Measurements from ENCODE around the gene NSG2. TPM values are rescaled to one million over a fixed set of nuclear protein-coding genes. Genes with fewer than 3 reads are reported as not detected.

Gene NSG2
- total RNA-seq, 1 donor from 2014 or later: under 0.01 TPM

- no peak overlapping the region for H3K4me3 ChIP-seq (ENCODE audit: low read length in 3 of 3)
- H3K9ac ChIP-seq (ENCODE audit: low read depth in 1 of 3, low read length in 3 of 3): no peak overlapping the region
- no peak overlapping the region for H3K27ac ChIP-seq (ENCODE audit: low read depth, low read length)
- peaks cover 0 to 6% (median 6%) of the 10 kb centered on the region in 3 donors for H3K27me3 ChIP-seq (ENCODE audit: control insufficient read depth in 3 of 3, insufficient read depth in 3 of 3, low read length in 3 of 3)
- no peaks in the 10 kb centered on the region for H3K9me3 ChIP-seq (ENCODE audit: control insufficient read depth in 3 of 3, low read length in 3 of 3)
- no peaks in the 10 kb centered on the region for H3K4me1 ChIP-seq (ENCODE audit: control insufficient read depth in 3 of 3, insufficient read depth in 3 of 3, low read length in 3 of 3)
- H3K36me3 ChIP-seq (ENCODE audit: control insufficient read depth in 3 of 3, insufficient read depth in 3 of 3, low read length in 3 of 3): no peaks in the 10 kb centered on the region
These were observed 65.9 kb downstream of the NSG2 start for GRCh38 chr5:174111287-174111973.

GRCh38 chr5:174115226-174115625, 69.7 kb downstream of the NSG2 start:
- Histone ChIP-seq H3K4me3 (ENCODE audit: low read length in 3 of 3) (no peak overlapping the region), H3K27me3 (ENCODE audit: control insufficient read depth in 3 of 3, insufficient read depth in 3 of 3, low read length in 3 of 3) (peaks cover 0 to 3% (median 0%) of the 10 kb centered on the region in 3 donors), H3K27ac (ENCODE audit: low read depth, low read length) (no peak overlapping the region), H3K9ac (ENCODE audit: low read depth in 1 of 3, low read length in 3 of 3) (no peak overlapping the region), H3K36me3 (ENCODE audit: control insufficient read depth in 3 of 3, insufficient read depth in 3 of 3, low read length in 3 of 3) (no peaks in the 10 kb centered on the region), H3K9me3 (ENCODE audit: control insufficient read depth in 3 of 3, low read length in 3 of 3) (no peaks in the 10 kb centered on the region), H3K4me1 (ENCODE audit: control insufficient read depth in 3 of 3, insufficient read depth in 3 of 3, low read length in 3 of 3) (no peaks in the 10 kb centered on the region)

GRCh38 chr5:174118823-174119467, 73.4 kb downstream of the NSG2 start:
- H3K9me3 ChIP-seq (ENCODE audit: control insufficient read depth in 3 of 3, low read length in 3 of 3): no peaks in the 10 kb centered on the region
- H3K36me3 ChIP-seq (ENCODE audit: control insufficient read depth in 3 of 3, insufficient read depth in 3 of 3, low read length in 3 of 3): no peaks in the 10 kb centered on the region
- no peak overlapping the region for H3K4me3 ChIP-seq (ENCODE audit: low read length in 3 of 3)
- H3K27me3 ChIP-seq (ENCODE audit: control insufficient read depth in 3 of 3, insufficient read depth in 3 of 3, low read length in 3 of 3): no peaks in the 10 kb centered on the region
- no peak overlapping the region for H3K9ac ChIP-seq (ENCODE audit: low read depth in 1 of 3, low read length in 3 of 3)
- no peaks in the 10 kb centered on the region for H3K4me1 ChIP-seq (ENCODE audit: control insufficient read depth in 3 of 3, insufficient read depth in 3 of 3, low read length in 3 of 3)
- no peak overlapping the region for H3K27ac ChIP-seq (ENCODE audit: low read depth, low read length)

GRCh38 chr5:174119468-174119881, 74.0 kb downstream of the NSG2 start:
- Histone ChIP-seq H3K4me3 (ENCODE audit: low read length in 3 of 3) (no peak overlapping the region), H3K27ac (ENCODE audit: low read depth, low read length) (no peak overlapping the region), H3K27me3 (ENCODE audit: control insufficient read depth in 3 of 3, insufficient read depth in 3 of 3, low read length in 3 of 3) (no peaks in the 10 kb centered on the region), H3K9ac (ENCODE audit: low read depth in 1 of 3, low read length in 3 of 3) (no peak overlapping the region), H3K36me3 (ENCODE audit: control insufficient read depth in 3 of 3, insufficient read depth in 3 of 3, low read length in 3 of 3) (no peaks in the 10 kb centered on the region), H3K4me1 (ENCODE audit: control insufficient read depth in 3 of 3, insufficient read depth in 3 of 3, low read length in 3 of 3) (no peaks in the 10 kb centered on the region), H3K9me3 (ENCODE audit: control insufficient read depth in 3 of 3, low read length in 3 of 3) (no peaks in the 10 kb centered on the region)

GRCh38 chr5:174120401-174121005, 75.0 kb downstream of the NSG2 start:
- Histone ChIP-seq H3K27ac (ENCODE audit: low read depth, low read length) (no peak overlapping the region), H3K4me1 (ENCODE audit: control insufficient read depth in 3 of 3, insufficient read depth in 3 of 3, low read length in 3 of 3) (no peaks in the 10 kb centered on the region), H3K27me3 (ENCODE audit: control insufficient read depth in 3 of 3, insufficient read depth in 3 of 3, low read length in 3 of 3) (no peaks in the 10 kb centered on the region), H3K9ac (ENCODE audit: low read depth in 1 of 3, low read length in 3 of 3) (no peak overlapping the region), H3K36me3 (ENCODE audit: control insufficient read depth in 3 of 3, insufficient read depth in 3 of 3, low read length in 3 of 3) (no peaks in the 10 kb centered on the region), H3K4me3 (ENCODE audit: low read length in 3 of 3) (no peak overlapping the region), H3K9me3 (ENCODE audit: control insufficient read depth in 3 of 3, low read length in 3 of 3) (peaks cover 0 to 3% (median 0%) of the 10 kb centered on the region in 3 donors)

- H3K27ac ChIP-seq (ENCODE audit: low read depth, low read length): no peak overlapping the region
- H3K36me3 ChIP-seq (ENCODE audit: control insufficient read depth in 3 of 3, insufficient read depth in 3 of 3, low read length in 3 of 3): no peaks in the 10 kb centered on the region
- no peak overlapping the region for H3K9ac ChIP-seq (ENCODE audit: low read depth in 1 of 3, low read length in 3 of 3)
- H3K27me3 ChIP-seq (ENCODE audit: control insufficient read depth in 3 of 3, insufficient read depth in 3 of 3, low read length in 3 of 3): peaks cover 0 to 3% (median 0%) of the 10 kb centered on the region in 3 donors
- no peak overlapping the region for H3K4me3 ChIP-seq (ENCODE audit: low read length in 3 of 3)
- H3K9me3 ChIP-seq (ENCODE audit: control insufficient read depth in 3 of 3, low read length in 3 of 3): peaks cover 0 to 4% (median 0%) of the 10 kb centered on the region in 3 donors
- no peaks in the 10 kb centered on the region for H3K4me1 ChIP-seq (ENCODE audit: control insufficient read depth in 3 of 3, insufficient read depth in 3 of 3, low read length in 3 of 3)
These were observed 89.0 kb downstream of the NSG2 start for GRCh38 chr5:174134545-174134944.

- Histone ChIP-seq H3K4me3 (ENCODE audit: low read length in 3 of 3) (no peak overlapping the region), H3K4me1 (ENCODE audit: control insufficient read depth in 3 of 3, insufficient read depth in 3 of 3, low read length in 3 of 3) (no peaks in the 10 kb centered on the region), H3K27me3 (ENCODE audit: control insufficient read depth in 3 of 3, insufficient read depth in 3 of 3, low read length in 3 of 3) (peaks cover 0 to 4% (median 0%) of the 10 kb centered on the region in 3 donors), H3K9me3 (ENCODE audit: control insufficient read depth in 3 of 3, low read length in 3 of 3) (no peaks in the 10 kb centered on the region), H3K27ac (ENCODE audit: low read depth, low read length) (no peak overlapping the region), H3K36me3 (ENCODE audit: control insufficient read depth in 3 of 3, insufficient read depth in 3 of 3, low read length in 3 of 3) (no peaks in the 10 kb centered on the region), H3K9ac (ENCODE audit: low read depth in 1 of 3, low read length in 3 of 3) (no peak overlapping the region)
These were observed 94.1 kb downstream of the NSG2 start for GRCh38 chr5:174139623-174140022.

GRCh38 chr5:174140452-174141020, 95.0 kb downstream of the NSG2 start:
- no peak overlapping the region for H3K9ac ChIP-seq (ENCODE audit: low read depth in 1 of 3, low read length in 3 of 3)
- H3K36me3 ChIP-seq (ENCODE audit: control insufficient read depth in 3 of 3, insufficient read depth in 3 of 3, low read length in 3 of 3): no peaks in the 10 kb centered on the region
- H3K4me3 ChIP-seq (ENCODE audit: low read length in 3 of 3): no peak overlapping the region
- no peaks in the 10 kb centered on the region for H3K4me1 ChIP-seq (ENCODE audit: control insufficient read depth in 3 of 3, insufficient read depth in 3 of 3, low read length in 3 of 3)
- H3K27me3 ChIP-seq (ENCODE audit: control insufficient read depth in 3 of 3, insufficient read depth in 3 of 3, low read length in 3 of 3): peaks cover 0 to 7% (median 0%) of the 10 kb centered on the region in 3 donors
- H3K9me3 ChIP-seq (ENCODE audit: control insufficient read depth in 3 of 3, low read length in 3 of 3): no peaks in the 10 kb centered on the region
- no peak overlapping the region for H3K27ac ChIP-seq (ENCODE audit: low read depth, low read length)

GRCh38 chr5:174141398-174141797, 95.9 kb downstream of the NSG2 start:
- Histone ChIP-seq H3K4me3 (ENCODE audit: low read length in 3 of 3) (no peak overlapping the region), H3K36me3 (ENCODE audit: control insufficient read depth in 3 of 3, insufficient read depth in 3 of 3, low read length in 3 of 3) (no peaks in the 10 kb centered on the region)

GRCh38 chr5:174145091-174145490, 99.6 kb downstream of the NSG2 start:
- H3K4me3 ChIP-seq (ENCODE audit: low read length in 3 of 3): no peak overlapping the region
- no peaks in the 10 kb centered on the region for H3K36me3 ChIP-seq (ENCODE audit: control insufficient read depth in 3 of 3, insufficient read depth in 3 of 3, low read length in 3 of 3)
- no peaks in the 10 kb centered on the region for H3K9me3 ChIP-seq (ENCODE audit: control insufficient read depth in 3 of 3, low read length in 3 of 3)
- H3K27ac ChIP-seq (ENCODE audit: low read depth, low read length): no peak overlapping the region
- H3K9ac ChIP-seq (ENCODE audit: low read depth in 1 of 3, low read length in 3 of 3): no peak overlapping the region
- peaks cover 0 to 13% (median 0%) of the 10 kb centered on the region in 3 donors for H3K27me3 ChIP-seq (ENCODE audit: control insufficient read depth in 3 of 3, insufficient read depth in 3 of 3, low read length in 3 of 3)
- H3K4me1 ChIP-seq (ENCODE audit: control insufficient read depth in 3 of 3, insufficient read depth in 3 of 3, low read length in 3 of 3): no peaks in the 10 kb centered on the region

More at GRCh38 chr5:174141398-174141797, 95.9 kb downstream of the NSG2 start:
- Histone ChIP-seq H3K27me3 (ENCODE audit: control insufficient read depth in 3 of 3, insufficient read depth in 3 of 3, low read length in 3 of 3) (peaks cover 0 to 7% (median 0%) of the 10 kb centered on the region in 3 donors), H3K4me1 (ENCODE audit: control insufficient read depth in 3 of 3, insufficient read depth in 3 of 3, low read length in 3 of 3) (no peaks in the 10 kb centered on the region), H3K27ac (ENCODE audit: low read depth, low read length) (no peak overlapping the region), H3K9ac (ENCODE audit: low read depth in 1 of 3, low read length in 3 of 3) (no peak overlapping the region), H3K9me3 (ENCODE audit: control insufficient read depth in 3 of 3, low read length in 3 of 3) (no peaks in the 10 kb centered on the region)

All from skeletal muscle tissue (tissue), 4 donors.